Neural crest cell (in vitro differentiated cells): Measurements from ENCODE around the gene MCC. TPM values are rescaled to one million over a fixed set of nuclear protein-coding genes. Genes with fewer than 3 reads are reported as not detected.

ENCODE experiments used
- DNase-seq: peaks from one replicate; pipeline ENCODE4 v3.0.0; 2021; ENCODE audit warnings: low read depth, mixed read lengths, low spot score
- H3K27ac Mint-ChIP-seq: one replicate; pipeline ENCODE4 v1.8.0; 2021; ENCODE audit warnings: mild to moderate bottlenecking, mixed read lengths; ENCODE audit not compliant: unreplicated experiment
- H3K27me3 Mint-ChIP-seq: 2 replicates; pipeline ENCODE4 v1.8.0; 2021; ENCODE audit warnings: low read depth, mild to moderate bottlenecking, mixed read lengths
- H3K36me3 Mint-ChIP-seq: 2 replicates; pipeline ENCODE4 v1.8.0; 2021; ENCODE audit warnings: low read depth, mild to moderate bottlenecking, mixed read lengths
- H3K4me1 Mint-ChIP-seq: 2 replicates; pipeline ENCODE4 v1.8.0; 2021; ENCODE audit warnings: mixed read lengths
- H3K4me3 Mint-ChIP-seq: one replicate; pipeline ENCODE4 v1.8.0; 2021; ENCODE audit warnings: mild to moderate bottlenecking, mixed read lengths
- H3K9me3 Mint-ChIP-seq: 2 replicates; pipeline ENCODE4 v1.8.0; 2021; ENCODE audit warnings: mixed read lengths
- CTCF ChIP-seq: fragments of 200-600 bp; sonication (generic); conservative IDR thresholded peaks from 2 replicates; pipeline ENCODE4 v1.5.0; 2021; ENCODE audit warnings: antibody characterized with exemption, mild to moderate bottlenecking
- total RNA-seq: library from RNA; stranded (reverse); gene quantifications from 2 replicates; pipeline ENCODE4 v1.2.1, GENCODE V29; 2021

The MCC gene
- total RNA-seq, 1 donor from 2014 or later, result 10.8 TPM

- Mint-ChIP-seq H3K9me3 (peaks cover 3% of the 10 kb centered on the region), H3K27ac (no peak overlapping the region), H3K36me3 (peaks cover 4% of the 10 kb centered on the region), H3K4me1 (peaks cover 12% of the 10 kb centered on the region), H3K27me3 (no peaks in the 10 kb centered on the region), H3K4me3 (no peak overlapping the region)
- DNase-seq, result no peak
- no peak for TF ChIP-seq CTCF
Measured at GRCh38 chr5:113244966-113245365, 243.3 kb downstream of the MCC start.

GRCh38 chr5:113243349-113243664, 244.9 kb downstream of the MCC start:
- Mint-ChIP-seq H3K4me3 (no peak overlapping the region), H3K36me3 (no peaks in the 10 kb centered on the region), H3K27me3 (no peaks in the 10 kb centered on the region), H3K9me3 (peaks cover 3% of the 10 kb centered on the region), H3K27ac (no peak overlapping the region), H3K4me1 (peaks cover 10% of the 10 kb centered on the region)
- DNase-seq, result no peak
- no peak for TF ChIP-seq CTCF

GRCh38 chr5:113242481-113243348, 245.5 kb downstream of the MCC start:
- peak overlapping the region; percentile 4 for H3K27ac Mint-ChIP-seq

GRCh38 chr5:113240951-113241726, 247.1 kb downstream of the MCC start:
- no peak overlapping the region for H3K4me3 Mint-ChIP-seq
- TF ChIP-seq CTCF, result no peak
- H3K27ac Mint-ChIP-seq, result peak overlapping the region; percentile 55
- peaks cover 16% of the 10 kb centered on the region for H3K4me1 Mint-ChIP-seq
- no peaks in the 10 kb centered on the region for H3K36me3 Mint-ChIP-seq
- H3K9me3 Mint-ChIP-seq, result peaks cover 3% of the 10 kb centered on the region
- H3K27me3 Mint-ChIP-seq, result no peaks in the 10 kb centered on the region
- no peak for DNase-seq

More at GRCh38 chr5:113242481-113243348, 245.5 kb downstream of the MCC start:
- Mint-ChIP-seq H3K4me3 (no peak overlapping the region), H3K9me3 (peaks cover 3% of the 10 kb centered on the region), H3K27me3 (no peaks in the 10 kb centered on the region), H3K36me3 (no peaks in the 10 kb centered on the region), H3K4me1 (peaks cover 13% of the 10 kb centered on the region)
- no peak for DNase-seq
- TF ChIP-seq CTCF, result no peak

- Mint-ChIP-seq H3K4me3 (no peak overlapping the region), H3K36me3 (no peaks in the 10 kb centered on the region), H3K4me1 (peaks cover 17% of the 10 kb centered on the region), H3K27me3 (no peaks in the 10 kb centered on the region), H3K27ac (no peak overlapping the region), H3K9me3 (no peaks in the 10 kb centered on the region)
- TF ChIP-seq CTCF, result no peak
- DNase-seq, result no peak
Measured at GRCh38 chr5:113240032-113240431, 248.2 kb downstream of the MCC start.
